PFSK-1 (cell line): ENCODE measurements around the gene PSME2.

Source experiments
- FOXP2 ChIP-seq: optimal IDR thresholded peaks from 2 replicates; pipeline ENCODE3; 2011; ENCODE audit warnings: borderline replicate concordance, control low read depth, inconsistent platforms; ENCODE audit not compliant: insufficient read depth; ENCODE audit errors: extremely low read length, extremely low read depth
- POLR2AphosphoS5 ChIP-seq: IDR thresholded peaks from 2 replicates; pipeline ENCODE4 v1.6.1; 2012; ENCODE audit warnings: low read depth, mild to moderate bottlenecking, control low read depth, low read length, moderate library complexity
- SIN3A ChIP-seq: IDR thresholded peaks from 2 replicates; pipeline ENCODE4 v1.6.1; 2012; ENCODE audit warnings: mild to moderate bottlenecking, low read length, moderate library complexity, borderline replicate concordance; ENCODE audit not compliant: insufficient read depth
- TAF1 ChIP-seq: IDR thresholded peaks from 2 replicates; pipeline ENCODE4 v1.6.1; 2012; ENCODE audit warnings: low read length, control low read depth, borderline replicate concordance; ENCODE audit not compliant: insufficient read depth
- TF ChIP-seq, protein P1 (sequence below), 2 experiments: IDR thresholded peaks; 2 replicates each; pipeline versions ENCODE4 v1.6.1 to v1.8.0; 2011 to 2012; ENCODE audit warnings: low read depth in 2 of 2, low read length in 2 of 2, control low read depth in 1 of 2, inconsistent platforms in 1 of 2, mild to moderate bottlenecking in 1 of 2, moderate library complexity in 1 of 2; ENCODE audit not compliant: insufficient read depth in 1 of 2

PSME2 gene

GRCh38 chr14:24162093-24162492 is 15.7 kb upstream of the PSME2 start:
- TF ChIP-seq POLR2AphosphoS5 = no peak
- TF ChIP-seq FOXP2 = no peak
- TF ChIP-seq SIN3A = no peak
- no peak for TF ChIP-seq TAF1
- TF ChIP-seq, protein P1, sequence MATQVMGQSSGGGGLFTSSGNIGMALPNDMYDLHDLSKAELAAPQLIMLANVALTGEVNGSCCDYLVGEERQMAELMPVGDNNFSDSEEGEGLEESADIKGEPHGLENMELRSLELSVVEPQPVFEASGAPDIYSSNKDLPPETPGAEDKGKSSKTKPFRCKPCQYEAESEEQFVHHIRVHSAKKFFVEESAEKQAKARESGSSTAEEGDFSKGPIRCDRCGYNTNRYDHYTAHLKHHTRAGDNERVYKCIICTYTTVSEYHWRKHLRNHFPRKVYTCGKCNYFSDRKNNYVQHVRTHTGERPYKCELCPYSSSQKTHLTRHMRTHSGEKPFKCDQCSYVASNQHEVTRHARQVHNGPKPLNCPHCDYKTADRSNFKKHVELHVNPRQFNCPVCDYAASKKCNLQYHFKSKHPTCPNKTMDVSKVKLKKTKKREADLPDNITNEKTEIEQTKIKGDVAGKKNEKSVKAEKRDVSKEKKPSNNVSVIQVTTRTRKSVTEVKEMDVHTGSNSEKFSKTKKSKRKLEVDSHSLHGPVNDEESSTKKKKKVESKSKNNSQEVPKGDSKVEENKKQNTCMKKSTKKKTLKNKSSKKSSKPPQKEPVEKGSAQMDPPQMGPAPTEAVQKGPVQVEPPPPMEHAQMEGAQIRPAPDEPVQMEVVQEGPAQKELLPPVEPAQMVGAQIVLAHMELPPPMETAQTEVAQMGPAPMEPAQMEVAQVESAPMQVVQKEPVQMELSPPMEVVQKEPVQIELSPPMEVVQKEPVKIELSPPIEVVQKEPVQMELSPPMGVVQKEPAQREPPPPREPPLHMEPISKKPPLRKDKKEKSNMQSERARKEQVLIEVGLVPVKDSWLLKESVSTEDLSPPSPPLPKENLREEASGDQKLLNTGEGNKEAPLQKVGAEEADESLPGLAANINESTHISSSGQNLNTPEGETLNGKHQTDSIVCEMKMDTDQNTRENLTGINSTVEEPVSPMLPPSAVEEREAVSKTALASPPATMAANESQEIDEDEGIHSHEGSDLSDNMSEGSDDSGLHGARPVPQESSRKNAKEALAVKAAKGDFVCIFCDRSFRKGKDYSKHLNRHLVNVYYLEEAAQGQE (IDR thresholded peaks at IDR 0.05; ENCODE audit: insufficient read depth in 1 of 2, low read depth in 2 of 2, low read length in 2 of 2) = no peak

DNA sequence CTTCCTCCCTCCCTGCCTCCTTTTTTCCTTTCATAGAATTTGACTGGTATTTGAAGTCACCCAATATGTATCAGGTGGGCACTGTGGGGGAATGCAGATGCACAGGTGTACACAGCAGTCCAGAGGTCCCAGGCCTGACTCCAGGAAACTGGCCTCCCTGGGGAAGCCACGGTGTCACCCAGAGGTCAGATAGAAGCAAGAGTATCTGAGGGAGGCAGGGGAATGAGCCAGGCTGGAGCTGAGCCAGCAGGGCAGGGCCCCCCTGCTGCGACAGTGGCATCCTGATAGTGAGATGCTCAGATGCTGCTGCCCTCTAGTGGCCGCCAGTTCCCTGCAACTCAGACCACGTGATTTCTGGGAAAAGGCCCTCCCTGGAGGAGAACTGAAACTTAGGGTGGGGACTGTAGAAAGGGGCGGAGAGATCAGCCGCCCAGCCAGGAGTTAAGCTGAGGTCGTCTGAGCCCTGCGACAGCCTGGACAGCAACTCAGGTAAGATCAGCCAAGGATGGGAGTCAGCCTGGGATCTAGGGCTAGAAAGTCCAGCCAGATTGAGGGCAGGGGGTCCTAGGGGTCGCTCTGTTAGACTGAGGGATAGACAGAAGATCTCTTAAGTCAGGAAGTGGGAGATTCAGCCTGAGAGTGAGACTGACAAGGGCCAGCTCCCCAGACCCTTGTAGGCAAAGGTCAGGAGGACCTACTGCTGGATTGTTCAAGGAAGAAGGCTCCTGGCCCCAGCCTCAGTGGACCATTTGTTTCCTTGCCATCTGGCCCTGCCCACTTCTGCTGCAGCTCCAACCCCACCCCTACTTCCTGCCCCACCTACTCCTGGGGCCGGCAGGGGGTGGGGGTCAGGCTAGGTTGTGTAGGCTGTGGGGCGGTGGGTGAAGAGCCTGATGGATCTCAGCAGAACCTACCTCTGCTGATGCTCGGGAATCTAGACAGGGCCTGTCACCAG is 14.7 kb upstream of the PSME2 start, which contains the start of gene IRF9:
TSS of gene IRF9 (plus strand) at position 416 of the 955 bp plus-strand sequence. CDS start 880 bp downstream, outside the sequence.
- TF ChIP-seq TAF1 (no peak), FOXP2 (peak; percentile 73), SIN3A (no peak), POLR2AphosphoS5 (peak; percentile 69)
- TF ChIP-seq, protein P1 (IDR thresholded peaks at IDR 0.05; ENCODE audit: insufficient read depth in 1 of 2, low read depth in 2 of 2, low read length in 2 of 2) = no peak

GRCh38 chr14:24160499-24160849 is 14.1 kb upstream of the PSME2 start:
- TF ChIP-seq, protein P1 (IDR thresholded peaks at IDR 0.05; ENCODE audit: insufficient read depth in 1 of 2, low read depth in 2 of 2, low read length in 2 of 2) = no peak
- TF ChIP-seq SIN3A = no peak
- no peak for TF ChIP-seq FOXP2
- TF ChIP-seq TAF1 = no peak
- TF ChIP-seq POLR2AphosphoS5 = no peak

DNA sequence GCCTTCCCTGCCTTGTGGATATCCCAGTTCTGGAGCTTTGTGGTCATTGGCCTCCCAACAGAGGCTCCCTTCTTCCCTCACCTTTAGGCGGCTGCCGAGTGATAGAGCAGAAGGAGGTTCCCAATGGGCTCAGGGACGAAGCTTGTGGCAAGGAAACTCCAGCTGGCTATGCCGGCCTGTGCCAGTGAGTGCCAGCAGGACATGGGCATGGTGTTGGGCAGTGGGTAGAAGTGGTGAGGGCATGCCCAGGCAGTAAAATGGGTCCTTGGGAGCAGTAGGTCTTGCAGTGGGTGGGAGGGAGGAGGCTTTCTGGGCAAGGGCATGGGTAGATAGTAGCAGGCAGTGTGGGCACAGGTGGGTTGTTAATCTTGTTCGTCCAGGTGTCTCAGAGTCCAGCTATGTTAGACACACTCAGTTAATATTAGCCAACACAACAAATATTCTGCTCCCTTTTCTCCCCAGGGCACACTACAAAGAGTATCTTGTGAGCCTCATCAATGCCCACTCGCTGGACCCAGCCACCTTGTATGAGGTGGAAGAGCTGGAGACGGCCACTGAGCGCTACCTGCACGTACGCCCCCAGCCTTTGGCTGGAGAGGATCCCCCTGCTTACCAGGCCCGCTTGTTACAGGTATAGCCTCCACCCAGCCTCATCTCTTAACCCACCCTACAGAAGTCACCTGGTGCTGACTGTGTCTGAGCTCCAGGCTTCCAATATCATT is 13.5 kb upstream of the PSME2 start:
- TF ChIP-seq SIN3A = no peak
- no peak for TF ChIP-seq POLR2AphosphoS5
- TF ChIP-seq TAF1 = no peak
- no peak for TF ChIP-seq FOXP2
- TF ChIP-seq, protein P1 (IDR thresholded peaks at IDR 0.05; ENCODE audit: insufficient read depth in 1 of 2, low read depth in 2 of 2, low read length in 2 of 2) = no peak
